Measurements from ENCODE around the gene NUBP2.

The NUBP2 gene

GRCh38 chr16:1772908-1773702 is 9.7 kb upstream of the NUBP2 start, which contains the start of gene MRPS34:
Gene MRPS34, minus strand, starts transcription at chr16:1773134. Its CDS starts 15 bp downstream, at chr16:1773119.
- peak; percentile 50 for DNase-seq

DNA sequence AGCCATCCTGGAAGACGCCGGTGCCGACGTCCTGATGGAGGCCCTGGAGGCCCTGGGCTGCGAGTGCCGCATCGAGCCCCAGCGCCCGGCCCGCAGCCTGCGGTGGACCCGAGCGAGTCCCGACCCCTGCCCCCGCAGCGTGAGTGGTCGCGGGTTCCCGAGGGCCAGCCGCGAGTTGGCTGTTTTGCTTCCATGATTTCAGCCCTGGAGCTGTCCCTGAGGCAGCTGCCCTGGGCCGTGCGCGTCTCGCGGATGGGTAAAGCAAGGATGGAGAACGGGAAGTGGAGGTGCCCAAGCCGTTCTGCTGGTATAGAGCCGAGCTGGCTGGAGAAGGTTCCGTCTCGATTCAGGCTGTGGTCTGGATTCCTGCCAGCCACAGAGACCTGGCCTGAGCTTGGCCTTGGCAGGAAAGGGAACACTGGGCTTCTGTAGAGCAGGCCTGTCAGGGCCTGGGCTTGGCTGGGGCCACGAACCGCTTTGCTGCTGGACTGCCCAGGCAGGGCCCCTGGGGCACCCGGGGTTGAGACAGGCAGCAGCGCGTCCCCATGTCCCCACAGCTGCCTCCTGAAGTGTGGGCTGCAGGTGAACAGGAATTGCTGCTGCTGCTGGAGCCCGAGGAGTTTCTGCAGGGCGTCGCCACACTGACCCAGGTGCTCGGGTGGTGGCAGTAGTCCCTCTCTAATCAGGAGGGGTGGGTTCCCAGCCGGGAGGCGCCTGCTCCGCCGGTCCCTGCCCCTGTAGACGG is 8.9 kb upstream of the NUBP2 start:
- DNase-seq = no peak

DNA sequence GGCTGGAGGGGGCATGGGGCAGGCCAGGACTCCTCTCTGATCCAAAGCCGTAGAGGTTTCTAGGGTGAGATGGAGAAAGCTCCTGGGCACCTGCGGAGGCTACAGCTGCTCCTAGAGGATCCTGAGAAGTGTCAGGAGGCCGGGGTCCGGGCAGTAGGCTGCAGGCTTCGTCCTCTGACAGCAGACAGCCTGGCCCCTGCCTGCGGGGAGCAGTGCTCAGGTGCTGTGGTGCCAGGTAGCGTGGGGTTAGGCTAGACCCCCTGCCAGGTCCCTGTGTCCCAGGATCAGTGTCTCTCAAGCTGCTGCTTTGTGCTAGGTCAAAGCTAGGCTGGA is 8.3 kb upstream of the NUBP2 start:
- no peak for DNase-seq

- no peak for DNase-seq
Observed at GRCh38 chr16:1775006-1775845, 7.5 kb upstream of the NUBP2 start.

DNA sequence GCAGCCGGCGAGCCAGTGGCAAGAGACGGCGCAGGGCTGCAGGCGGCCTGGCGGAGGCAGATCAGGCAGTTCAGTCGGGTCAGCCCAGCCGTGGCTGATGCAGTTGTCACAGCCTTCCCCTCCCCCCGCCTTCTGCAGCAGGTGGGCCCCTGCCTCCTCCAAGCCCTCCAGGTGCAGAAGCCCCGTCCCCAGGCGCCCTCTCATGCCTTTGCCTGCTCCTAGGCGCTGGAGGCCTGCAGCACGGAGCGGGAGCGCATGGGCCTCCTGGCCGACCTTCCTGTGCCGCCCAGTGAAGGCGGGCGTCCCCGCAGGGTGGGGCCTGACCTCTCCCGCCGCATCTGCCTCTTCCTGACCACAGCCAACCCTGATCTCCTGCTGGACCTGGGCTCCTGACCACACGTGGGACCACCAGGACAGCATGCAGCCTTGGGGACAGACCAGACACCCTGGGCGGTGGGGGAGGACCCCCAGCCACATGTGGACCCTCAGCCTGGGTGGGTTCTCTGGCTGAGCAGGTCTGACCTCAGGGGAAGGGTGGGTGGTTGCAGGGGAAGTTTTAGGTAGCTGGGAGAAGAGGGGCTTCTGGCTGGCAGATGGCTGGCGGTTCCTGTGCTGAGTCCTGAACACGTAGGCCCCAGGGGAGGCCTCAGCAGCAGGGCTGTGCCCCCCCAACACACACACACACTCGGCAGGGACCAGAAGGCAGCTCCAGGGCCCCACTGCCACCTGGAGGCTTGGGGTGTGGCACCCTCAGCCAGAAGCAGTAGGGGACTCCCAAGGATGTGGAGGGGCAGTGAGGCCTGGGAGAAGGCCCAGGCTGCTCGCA is 6.7 kb upstream of the NUBP2 start:
- no peak for DNase-seq

- no peak for DNase-seq
Observed at GRCh38 chr16:1776672-1776955, 6.1 kb upstream of the NUBP2 start.

DNA sequence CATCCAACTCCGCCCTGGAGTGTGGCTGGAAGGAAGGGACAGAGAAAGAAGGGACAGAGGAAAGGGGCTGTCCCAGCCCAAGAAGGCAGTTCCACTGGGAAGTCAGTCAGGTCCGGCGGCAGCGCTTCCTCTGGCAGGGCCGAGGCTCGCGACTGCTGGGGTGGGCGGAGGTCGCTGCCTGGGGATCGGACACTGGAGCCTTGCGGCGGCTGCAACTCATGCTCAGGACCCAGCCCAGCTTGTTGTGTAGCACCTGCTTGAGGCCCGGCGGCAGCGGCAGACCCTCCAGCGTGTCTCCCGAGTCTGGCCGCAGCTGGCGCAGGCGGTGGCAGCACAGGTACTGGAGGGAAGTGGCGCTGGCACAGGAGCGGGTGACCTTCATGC is 5.8 kb upstream of the NUBP2 start:
- no peak for DNase-seq

DNA sequence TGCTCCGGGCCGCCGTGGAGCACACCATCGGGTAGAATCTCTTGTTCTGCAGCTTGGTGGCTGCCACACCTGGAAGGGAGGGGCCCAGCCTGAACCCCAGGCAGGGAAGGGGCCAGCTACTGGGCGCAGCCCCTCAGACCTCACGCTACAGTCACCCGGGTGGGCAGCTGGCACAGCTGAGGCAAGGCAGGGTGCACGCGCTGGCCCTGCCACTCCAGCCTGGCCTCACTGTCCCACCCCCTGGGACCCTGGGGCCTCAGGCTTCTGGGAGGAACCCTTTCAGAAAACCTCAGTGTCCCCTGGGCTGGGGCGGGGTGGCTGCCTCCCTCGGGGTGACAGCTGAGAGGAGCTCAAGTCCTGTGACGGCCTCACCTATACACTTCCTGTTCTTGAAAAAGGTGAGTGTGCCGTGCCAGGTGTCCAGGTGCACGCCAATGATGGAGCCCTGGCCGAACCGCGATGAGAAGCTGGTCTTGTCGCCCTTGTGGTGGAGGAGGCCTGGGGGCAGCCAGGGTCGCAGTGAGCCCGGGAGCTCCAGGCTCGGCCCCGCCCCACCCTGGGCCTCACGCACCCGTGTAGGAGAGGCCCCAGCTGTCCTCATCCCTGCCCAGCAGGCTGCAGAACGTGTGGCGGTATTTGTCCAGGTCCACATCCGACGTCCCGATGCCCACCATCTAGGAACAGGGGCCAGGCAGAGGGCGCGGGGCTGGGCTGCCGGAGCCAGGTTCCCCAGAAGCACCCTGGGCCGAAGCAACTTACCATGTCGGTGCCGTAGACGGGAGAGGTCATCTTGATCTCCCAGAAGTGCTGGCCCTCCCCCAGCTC is 5.2 kb upstream of the NUBP2 start:
- DNase-seq = no peak

- no peak for DNase-seq
Observed at GRCh38 chr16:1778200-1779179, 4.3 kb upstream of the NUBP2 start.

GRCh38 chr16:1779234-1779701 is 3.5 kb upstream of the NUBP2 start:
- no peak for DNase-seq

- no peak for DNase-seq
Observed at GRCh38 chr16:1779741-1780676, 2.8 kb upstream of the NUBP2 start.

DNA sequence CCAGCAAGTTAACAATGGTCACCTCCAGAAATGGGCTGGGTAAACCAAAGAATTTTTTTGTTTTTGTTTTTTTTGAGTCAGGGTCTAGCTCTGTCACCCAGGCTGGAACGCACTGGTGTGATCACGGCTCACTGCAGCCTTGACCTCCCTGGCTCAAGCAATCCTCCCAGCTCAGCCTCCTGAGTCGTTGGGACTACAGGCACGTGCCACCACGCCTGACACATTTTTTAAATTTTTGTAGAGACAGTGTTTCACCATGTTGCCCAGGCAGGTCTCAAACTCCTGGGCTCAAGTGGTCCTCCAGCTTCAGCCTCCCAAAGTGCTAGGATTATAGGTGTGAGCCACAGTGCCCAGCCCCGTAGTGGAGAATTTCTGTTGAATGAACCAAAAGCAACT is 2.1 kb upstream of the NUBP2 start:
- no peak for DNase-seq

DNA sequence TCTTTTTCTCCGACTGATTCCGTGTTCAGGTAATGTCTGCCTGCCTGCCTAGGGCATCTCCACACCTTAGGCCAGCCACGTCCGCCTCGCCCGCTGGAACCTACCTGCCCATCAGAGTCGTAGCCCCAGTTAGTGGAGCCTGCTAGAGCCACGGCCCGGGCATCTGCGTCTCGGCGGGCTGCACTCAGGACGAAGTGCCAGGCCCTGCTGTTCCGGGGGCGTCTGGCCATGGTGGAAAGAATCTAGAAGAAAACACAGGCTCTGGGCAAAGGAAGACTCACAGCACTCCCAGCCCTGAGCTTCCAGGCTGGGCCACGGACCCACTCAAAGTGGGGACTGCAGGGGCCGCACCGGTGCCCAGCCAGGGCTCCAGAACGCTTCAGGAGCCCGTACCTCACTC is 1.5 kb upstream of the NUBP2 start:
- no peak for DNase-seq

- DNase-seq = no peak
Observed at GRCh38 chr16:1781758-1782407, 877 bp upstream of the NUBP2 start.

DNA sequence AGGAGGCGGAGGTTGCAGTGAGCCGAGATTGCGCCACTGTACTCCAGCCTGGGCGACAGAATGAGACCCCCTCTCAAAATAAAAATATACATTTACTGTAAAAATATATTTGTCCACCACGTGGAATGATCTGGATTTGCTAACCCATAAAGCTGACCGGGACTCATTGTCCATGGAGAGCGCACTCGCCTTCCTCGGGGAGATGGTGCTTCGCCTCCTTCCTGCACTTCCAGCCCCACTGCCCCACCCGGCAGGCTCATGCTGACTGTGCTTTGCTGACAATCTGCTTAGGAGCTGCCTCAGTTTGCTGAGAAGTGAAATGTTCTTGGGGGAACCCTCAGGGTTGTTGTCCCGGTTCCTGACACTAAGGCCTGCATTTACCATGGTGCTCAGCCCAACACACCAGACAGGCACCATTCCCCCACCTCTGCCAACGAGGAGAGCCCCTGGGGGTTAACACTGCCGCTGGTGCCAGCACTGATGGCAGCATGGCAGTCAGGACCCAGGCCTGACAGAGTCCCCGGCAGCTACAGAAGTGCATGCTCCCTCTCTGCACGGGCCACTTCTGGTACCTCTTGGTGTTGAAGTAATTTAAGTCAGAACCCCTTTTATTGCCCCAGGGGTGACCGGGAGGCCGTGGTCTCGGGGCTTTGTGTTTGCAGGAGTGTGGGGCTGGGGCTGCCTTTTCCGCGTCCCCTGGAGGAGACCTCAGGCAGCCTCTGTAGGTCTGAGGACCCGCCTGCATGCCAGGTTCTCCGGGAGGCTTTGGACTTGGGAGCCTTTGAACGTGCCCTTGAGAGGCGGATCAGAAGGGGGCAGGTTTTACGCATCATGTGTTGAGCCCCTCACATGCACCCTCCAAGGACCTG is 2.5 kb downstream of the NUBP2 start:
- DNase-seq = no peak

- no peak for DNase-seq
Observed at GRCh38 chr16:1785846-1786170, 3.0 kb downstream of the NUBP2 start.

- DNase-seq = no peak
Observed at GRCh38 chr16:1786242-1787055, 3.7 kb downstream of the NUBP2 start.

Data from NCI-H748 treated with DMSO at 0.1 percent for 48 hours (cell line).